Colonic mucosa (tissue), 4 donors: ENCODE results near the gene CTTN. TPM values are rescaled to one million over a fixed set of nuclear protein-coding genes. Genes with fewer than 3 reads are reported as not detected.

ENCODE experiments used
- DNase-seq: peaks from one replicate; pipeline ENCODE4 v3.0.0-alpha.2; 2020
- H3K27ac ChIP-seq: fragments of 200-600 bp; one replicate; pipeline ENCODE4 v1.8.0; 2021
- H3K27me3 ChIP-seq: fragments of 200-600 bp; one replicate; pipeline ENCODE4 v1.8.0; 2021
- H3K36me3 ChIP-seq: fragments of 200-600 bp; one replicate; pipeline ENCODE4 v1.8.0; 2021
- H3K4me1 ChIP-seq: fragments of 200-600 bp; one replicate; pipeline ENCODE4 v1.8.0; 2021; ENCODE audit warnings: mild to moderate bottlenecking
- H3K4me3 ChIP-seq: fragments of 200-600 bp; one replicate; pipeline ENCODE4 v1.8.0; 2021
- H3K9ac ChIP-seq, 2 donors: one replicate each; pipeline ENCODE4 v1.7.0; 2013; ENCODE audit warnings: control low read depth in 2 of 2, low read depth in 2 of 2, low read length in 2 of 2
- H3K9me3 ChIP-seq: fragments of 200-600 bp; one replicate; pipeline ENCODE4 v1.8.0; 2021
- intact Hi-C: fragments of 100-400 bp; cut with DNase I; formaldehyde crosslinking; loops from one replicate; pipeline ENCODE4 v1.14.1; 2022
- total RNA-seq, 2 donors: library from RNA; stranded (reverse); fragmentation: NEBNext Ultra II Directional in 1 of 2; extraction: Animal tissue kit (Norgen Biotek cat#: 25700) in 1 of 2; gene quantifications; one replicate each; pipeline ENCODE4 v1.2.1, GENCODE V29; 2021
- TF ChIP-seq, protein P1 (sequence below): fragments of 200-600 bp; IDR thresholded peaks from one replicate; pipeline ENCODE4 v1.8.0; 2022; ENCODE audit warnings: antibody characterized with exemption, mild to moderate bottlenecking
- donor health status: healthy.
- donor health status: DM: no; HTN: no; CAD: no.
- donor health status: DM: no; HTN: no; CAD: no.

The CTTN gene
- total RNA-seq, 2 donors from 2014 or later = 249 to 302 TPM

DNA sequence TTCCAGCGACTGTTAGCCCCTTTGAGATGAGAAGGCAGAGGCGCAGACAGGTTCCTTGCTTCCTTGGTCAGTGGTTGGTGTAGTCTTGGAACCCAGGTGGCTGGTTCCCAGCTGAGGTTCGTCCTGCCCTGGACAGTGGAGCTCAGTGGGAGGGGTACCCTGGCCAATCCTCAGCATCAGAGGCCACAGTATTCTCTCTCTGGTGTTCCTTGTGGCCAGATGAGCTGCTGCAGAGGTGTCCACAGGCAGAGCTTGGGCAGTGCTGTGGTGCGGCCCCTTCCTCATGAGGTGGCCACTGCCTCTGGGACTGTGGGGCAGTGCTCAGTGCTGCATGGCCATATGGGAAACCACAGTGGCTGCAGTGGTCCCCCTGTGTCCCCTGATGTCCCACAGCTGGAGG is 61.8 kb downstream of the CTTN start:
- TF ChIP-seq, protein P1, sequence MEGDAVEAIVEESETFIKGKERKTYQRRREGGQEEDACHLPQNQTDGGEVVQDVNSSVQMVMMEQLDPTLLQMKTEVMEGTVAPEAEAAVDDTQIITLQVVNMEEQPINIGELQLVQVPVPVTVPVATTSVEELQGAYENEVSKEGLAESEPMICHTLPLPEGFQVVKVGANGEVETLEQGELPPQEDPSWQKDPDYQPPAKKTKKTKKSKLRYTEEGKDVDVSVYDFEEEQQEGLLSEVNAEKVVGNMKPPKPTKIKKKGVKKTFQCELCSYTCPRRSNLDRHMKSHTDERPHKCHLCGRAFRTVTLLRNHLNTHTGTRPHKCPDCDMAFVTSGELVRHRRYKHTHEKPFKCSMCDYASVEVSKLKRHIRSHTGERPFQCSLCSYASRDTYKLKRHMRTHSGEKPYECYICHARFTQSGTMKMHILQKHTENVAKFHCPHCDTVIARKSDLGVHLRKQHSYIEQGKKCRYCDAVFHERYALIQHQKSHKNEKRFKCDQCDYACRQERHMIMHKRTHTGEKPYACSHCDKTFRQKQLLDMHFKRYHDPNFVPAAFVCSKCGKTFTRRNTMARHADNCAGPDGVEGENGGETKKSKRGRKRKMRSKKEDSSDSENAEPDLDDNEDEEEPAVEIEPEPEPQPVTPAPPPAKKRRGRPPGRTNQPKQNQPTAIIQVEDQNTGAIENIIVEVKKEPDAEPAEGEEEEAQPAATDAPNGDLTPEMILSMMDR = no peak
- Histone ChIP-seq H3K9ac (no peak overlapping the region), H3K27ac (no peak overlapping the region), H3K9me3 (no peaks in the 10 kb centered on the region), H3K4me1 (no peaks in the 10 kb centered on the region), H3K27me3 (no peaks in the 10 kb centered on the region), H3K36me3 (no peaks in the 10 kb centered on the region), H3K4me3 (no peak overlapping the region)
- no peak for DNase-seq
- intact Hi-C loops = no loop called here

DNA sequence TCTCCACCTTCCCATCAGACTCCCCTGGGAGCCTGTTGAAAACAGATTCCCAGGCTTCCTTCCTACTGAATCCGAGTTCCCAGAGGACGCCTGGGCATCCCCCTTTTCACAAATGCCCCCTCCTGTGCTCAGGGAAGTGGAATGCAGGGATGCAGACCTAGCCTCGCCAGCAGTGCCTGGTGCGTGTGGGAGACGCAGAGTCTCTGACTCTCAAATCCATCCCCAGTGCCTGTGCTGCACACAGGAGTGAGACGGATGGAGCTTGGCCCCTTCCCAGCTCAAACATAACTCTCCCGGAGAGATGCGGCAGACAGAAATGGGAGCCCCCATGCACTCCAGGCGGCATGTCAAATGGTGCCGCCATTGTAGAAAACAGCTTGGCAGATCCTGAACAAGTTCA is 62.6 kb downstream of the CTTN start:
- H3K9me3 ChIP-seq = no peaks in the 10 kb centered on the region
- no peak overlapping the region for H3K9ac ChIP-seq
- H3K27me3 ChIP-seq = no peaks in the 10 kb centered on the region
- no peak overlapping the region for H3K4me3 ChIP-seq
- no peak for DNase-seq
- H3K36me3 ChIP-seq = no peaks in the 10 kb centered on the region
- intact Hi-C loops = no loop called here
- TF ChIP-seq, protein P1 = no peak
- H3K4me1 ChIP-seq = no peaks in the 10 kb centered on the region
- H3K27ac ChIP-seq = no peak overlapping the region

DNA sequence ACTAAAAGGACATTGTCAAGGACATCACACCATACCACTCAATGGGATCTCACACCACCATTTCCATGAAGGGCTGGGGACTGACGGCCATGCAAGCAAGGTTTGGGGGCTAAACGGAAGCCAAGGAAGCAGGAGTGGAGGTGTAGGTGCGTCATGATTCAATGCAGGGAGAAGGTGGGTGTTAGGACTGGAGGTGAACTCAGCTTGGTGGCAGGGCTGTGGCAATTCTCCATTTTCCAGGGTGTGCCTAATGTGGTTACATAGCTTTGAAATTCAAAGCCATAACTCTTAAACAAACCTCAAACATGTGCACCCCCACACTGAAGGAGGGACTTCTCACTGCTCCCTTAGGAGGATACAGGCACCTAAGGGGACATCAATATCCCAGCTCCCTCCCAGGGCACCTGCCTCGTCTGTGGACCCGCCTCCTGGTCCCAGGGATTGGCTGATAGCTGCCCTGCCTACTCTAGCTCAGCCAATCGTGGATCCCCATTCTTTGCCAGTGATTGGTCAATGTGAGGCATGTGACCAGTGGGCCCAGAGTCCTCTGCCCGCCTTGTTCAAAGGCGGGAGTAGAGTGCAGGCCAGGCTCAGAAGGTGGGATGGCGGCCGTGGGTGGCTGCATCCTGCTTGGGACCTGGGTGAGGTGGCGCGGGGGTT is 64.6 kb downstream of the CTTN start:
- no peak overlapping the region for H3K9ac ChIP-seq
- no peaks in the 10 kb centered on the region for H3K36me3 ChIP-seq
- H3K27me3 ChIP-seq = no peaks in the 10 kb centered on the region
- no peaks in the 10 kb centered on the region for H3K9me3 ChIP-seq
- no peaks in the 10 kb centered on the region for H3K4me1 ChIP-seq
- H3K4me3 ChIP-seq = no peak overlapping the region
- intact Hi-C loops = no loop called here
- no peak overlapping the region for H3K27ac ChIP-seq
- TF ChIP-seq, protein P1 = no peak
- no peak for DNase-seq

DNA sequence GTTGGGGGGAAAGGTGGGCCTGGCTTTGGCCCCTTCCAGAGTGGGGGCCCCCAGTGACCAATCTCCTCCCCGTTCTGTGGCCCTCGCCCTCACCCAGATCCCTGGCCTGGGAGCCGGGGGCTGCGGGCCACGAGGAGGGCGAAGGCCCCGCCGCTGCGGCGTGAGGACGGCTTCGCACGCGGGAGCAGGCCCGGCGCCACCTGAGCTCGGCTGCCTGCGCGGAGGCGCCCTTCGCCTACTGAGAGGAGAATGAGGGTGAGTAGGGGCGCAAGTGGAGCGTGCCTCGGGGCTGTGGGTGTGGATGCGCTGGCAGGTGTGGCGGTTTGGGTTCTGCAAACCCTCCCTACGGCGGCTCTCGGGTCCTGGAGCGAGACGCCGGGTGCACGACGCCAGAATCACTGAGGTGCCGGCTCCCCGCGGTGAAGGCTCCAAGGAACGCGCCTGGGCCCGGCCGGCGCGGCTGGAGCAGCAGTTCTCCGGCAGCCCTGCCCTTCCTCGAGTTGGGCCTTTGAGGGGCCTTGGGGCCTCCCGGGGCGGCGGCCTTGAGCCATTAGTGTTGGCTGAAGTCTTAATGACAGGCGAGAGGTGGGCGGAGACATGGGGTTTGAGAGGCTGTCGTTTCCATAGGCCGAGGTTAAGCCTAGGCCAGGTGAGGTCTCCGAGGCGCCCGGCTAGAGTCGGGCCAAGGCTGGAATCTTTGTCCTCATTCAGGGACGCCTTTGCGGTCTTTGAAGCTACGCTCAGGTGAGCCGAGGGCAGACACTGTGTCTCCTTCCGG is 65.3 kb downstream of the CTTN start:
- DNase-seq = no peak
- no peaks in the 10 kb centered on the region for H3K9me3 ChIP-seq
- intact Hi-C loops = no loop called here
- no peak overlapping the region for H3K9ac ChIP-seq
- no peaks in the 10 kb centered on the region for H3K4me1 ChIP-seq
- no peaks in the 10 kb centered on the region for H3K27me3 ChIP-seq
- no peak overlapping the region for H3K4me3 ChIP-seq
- H3K27ac ChIP-seq = no peak overlapping the region
- TF ChIP-seq, protein P1 = no peak
- no peaks in the 10 kb centered on the region for H3K36me3 ChIP-seq

DNA sequence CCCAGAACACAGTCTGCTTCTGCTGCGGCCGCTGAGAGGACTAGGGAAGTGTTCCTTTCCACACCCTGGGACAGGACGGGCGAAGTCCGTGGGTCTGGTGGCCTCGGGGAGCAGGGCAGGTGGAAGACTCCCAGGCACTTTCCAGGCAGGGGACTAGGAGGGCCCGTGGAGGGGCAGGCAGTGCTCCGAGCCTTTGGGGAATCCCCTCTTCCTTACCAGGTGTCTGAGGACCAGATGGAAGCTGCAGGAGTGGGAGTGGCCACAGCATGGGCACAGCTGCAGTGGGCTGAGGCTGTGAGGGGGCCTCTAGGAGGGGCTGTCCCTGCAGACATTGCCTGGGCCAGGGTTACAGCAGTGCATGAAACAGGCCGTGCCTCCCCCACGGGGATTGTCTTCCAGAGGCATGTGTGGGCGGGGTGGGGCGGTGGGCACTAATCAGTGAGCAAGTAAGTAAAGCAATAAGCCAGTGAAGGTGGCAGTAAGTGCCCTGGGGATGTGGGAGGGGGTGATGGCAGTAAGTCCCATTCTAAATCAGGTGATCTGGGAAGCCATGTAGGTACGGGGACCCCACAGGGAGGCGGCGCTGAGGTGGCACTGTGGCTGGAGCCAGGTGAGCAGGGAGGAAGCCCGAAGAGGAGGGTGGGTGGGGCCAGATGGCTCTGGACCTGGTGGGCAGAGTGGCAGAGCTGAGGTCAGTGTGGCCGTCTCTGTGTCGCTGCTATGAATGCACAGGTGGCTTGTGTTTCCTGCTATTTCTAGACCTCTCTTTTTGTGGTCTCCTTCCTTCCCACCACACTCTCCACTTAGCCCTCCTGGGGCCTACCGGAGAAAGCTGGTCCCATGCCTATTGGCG is 66.4 kb downstream of the CTTN start:
- H3K4me1 ChIP-seq = no peaks in the 10 kb centered on the region
- intact Hi-C loops = no loop called here
- no peak overlapping the region for H3K27ac ChIP-seq
- TF ChIP-seq, protein P1 = no peak
- no peak for DNase-seq
- H3K9me3 ChIP-seq = no peaks in the 10 kb centered on the region
- no peaks in the 10 kb centered on the region for H3K27me3 ChIP-seq
- no peaks in the 10 kb centered on the region for H3K36me3 ChIP-seq
- no peak overlapping the region for H3K9ac ChIP-seq
- H3K4me3 ChIP-seq = no peak overlapping the region
